Suprapubic skin (tissue), 4 donors: ENCODE data around the gene TEX26.

ENCODE experiments used
- EP300 ChIP-seq: sonication (generic); formaldehyde crosslinking; IDR thresholded peaks from one replicate; pipeline ENCODE4 v1.6.1; 2017; ENCODE audit warnings: antibody characterized with exemption
- POLR2A ChIP-seq, 2 donors: fragments of 450-650 bp; IDR thresholded peaks; one replicate each; pipeline ENCODE4 v1.6.1; 2017; ENCODE audit warnings: antibody characterized with exemption in 2 of 2, mild to moderate bottlenecking in 2 of 2, moderate library complexity in 2 of 2
- POLR2AphosphoS5 ChIP-seq, 3 donors: sonication (generic); formaldehyde crosslinking; IDR thresholded peaks; one replicate each; pipeline ENCODE4 v1.6.1; 2017; ENCODE audit warnings: antibody characterized with exemption in 3 of 3
- TF ChIP-seq, protein P1 (sequence below), 2 donors: fragments of 200-600 bp in 1 of 2; fragments of 450-650 bp in 1 of 2; sonication (generic) in 1 of 2; IDR thresholded peaks; one replicate each; pipeline ENCODE4 v1.5.1; 2016 to 2019; ENCODE audit warnings: antibody characterized with exemption in 2 of 2, mild to moderate bottlenecking in 1 of 2, moderate library complexity in 1 of 2

GRCh38 chr13:30918662-30919405 lies 13.6 kb upstream of the TEX26 start:
- TF ChIP-seq POLR2A (IDR thresholded peaks at IDR 0.05) = no peak
- TF ChIP-seq, protein P1, sequence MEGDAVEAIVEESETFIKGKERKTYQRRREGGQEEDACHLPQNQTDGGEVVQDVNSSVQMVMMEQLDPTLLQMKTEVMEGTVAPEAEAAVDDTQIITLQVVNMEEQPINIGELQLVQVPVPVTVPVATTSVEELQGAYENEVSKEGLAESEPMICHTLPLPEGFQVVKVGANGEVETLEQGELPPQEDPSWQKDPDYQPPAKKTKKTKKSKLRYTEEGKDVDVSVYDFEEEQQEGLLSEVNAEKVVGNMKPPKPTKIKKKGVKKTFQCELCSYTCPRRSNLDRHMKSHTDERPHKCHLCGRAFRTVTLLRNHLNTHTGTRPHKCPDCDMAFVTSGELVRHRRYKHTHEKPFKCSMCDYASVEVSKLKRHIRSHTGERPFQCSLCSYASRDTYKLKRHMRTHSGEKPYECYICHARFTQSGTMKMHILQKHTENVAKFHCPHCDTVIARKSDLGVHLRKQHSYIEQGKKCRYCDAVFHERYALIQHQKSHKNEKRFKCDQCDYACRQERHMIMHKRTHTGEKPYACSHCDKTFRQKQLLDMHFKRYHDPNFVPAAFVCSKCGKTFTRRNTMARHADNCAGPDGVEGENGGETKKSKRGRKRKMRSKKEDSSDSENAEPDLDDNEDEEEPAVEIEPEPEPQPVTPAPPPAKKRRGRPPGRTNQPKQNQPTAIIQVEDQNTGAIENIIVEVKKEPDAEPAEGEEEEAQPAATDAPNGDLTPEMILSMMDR (IDR thresholded peaks at IDR 0.05) = no peak
- TF ChIP-seq POLR2AphosphoS5 (IDR thresholded peaks at IDR 0.05) = no peak
- no peak for TF ChIP-seq EP300
